Left lobe of liver (tissue), 2 donors: ENCODE measurements around the gene IL11. TPM values are rescaled to one million over a fixed set of nuclear protein-coding genes. Genes with fewer than 3 reads are reported as not detected.

Experiments
- ATAC-seq: fragments of 200-7000 bp; cut with Tn5 transposase; one replicate; pipeline ENCODE4 v1.9.1; 2020; ENCODE audit warnings: mild to moderate bottlenecking, moderate library complexity
- DNase-seq: peaks from one replicate; pipeline ENCODE4 v3.0.0-alpha.2; 2020; ENCODE audit warnings: low spot score
- total RNA-seq: library from RNA; stranded (reverse); gene quantifications from one replicate; pipeline ENCODE4 v1.2.1, GENCODE V29; 2021
- donor health status: DM: no; HTN: no; CAD: no; lungs with moderate emphysema.
- donor health status: DM: no; HTN: yes; CAD: no.

IL11 gene
- total RNA-seq, 1 donor from 2014 or later = not detected

DNA sequence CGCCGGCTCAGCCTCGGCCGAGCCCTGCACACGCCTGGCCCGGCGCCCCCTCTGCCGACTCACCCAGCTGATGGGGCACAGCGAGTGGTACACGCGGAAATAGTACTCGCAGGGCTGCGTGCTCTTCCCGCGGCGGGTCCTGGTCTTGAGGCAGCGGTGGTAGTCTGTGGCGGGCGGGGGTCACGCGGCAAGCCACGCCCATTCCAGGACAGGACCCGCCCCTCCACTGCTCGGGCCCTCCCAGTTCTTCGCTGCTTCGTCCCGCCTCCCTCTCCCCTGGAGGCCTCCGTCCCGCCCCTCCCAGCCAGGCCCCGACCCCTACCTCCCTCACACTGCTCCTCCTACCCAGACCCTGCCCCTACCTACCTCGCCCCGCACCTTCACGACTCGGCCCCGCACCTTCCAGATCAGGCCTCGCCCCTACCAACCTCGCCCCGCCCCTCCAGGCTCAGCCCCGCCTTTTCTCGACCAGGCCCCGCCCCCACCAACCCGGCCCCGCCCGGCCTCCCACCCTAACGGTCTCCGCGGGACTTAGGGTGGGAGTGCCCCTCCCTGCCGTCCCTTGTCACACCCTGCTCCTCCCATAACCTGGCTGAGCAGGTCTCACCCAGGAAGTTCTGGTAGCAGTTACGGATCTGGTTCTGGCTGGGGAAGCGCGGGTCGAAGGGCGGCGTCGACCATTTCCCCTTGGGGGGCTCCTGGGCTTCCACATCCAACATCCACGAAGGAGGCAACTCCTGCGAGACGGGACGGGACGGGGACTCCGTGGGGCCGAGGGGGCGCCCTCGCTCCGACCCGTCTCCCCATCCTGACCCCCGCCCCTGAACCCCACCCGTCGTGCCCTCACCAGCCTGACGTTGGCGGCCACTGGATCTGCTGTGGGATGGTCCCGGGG, 16.2 kb downstream of the IL11 start:
- ATAC-seq = peak; percentile 83
- DNase-seq = no peak

DNA sequence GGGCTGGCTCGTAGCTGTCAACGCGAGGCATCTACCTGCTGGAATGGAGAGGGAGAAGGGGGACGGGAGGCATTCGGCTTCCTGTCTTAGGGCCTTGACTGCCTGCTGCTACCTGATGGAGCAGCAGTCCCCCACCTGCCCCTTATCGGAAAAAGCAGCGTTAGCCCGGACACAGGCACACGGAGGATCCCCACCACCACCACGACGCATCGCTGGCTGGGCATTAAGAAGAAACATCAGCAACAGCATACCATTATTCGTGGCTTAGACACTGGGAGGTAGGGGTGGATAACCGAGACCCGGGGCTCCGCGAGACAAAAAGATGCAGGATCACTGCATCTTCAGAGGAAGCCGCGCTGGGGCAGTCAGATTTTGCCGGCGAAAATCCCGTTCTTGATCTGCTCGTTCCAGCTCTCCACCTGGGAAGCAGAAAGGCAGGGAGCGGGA, 16.9 kb downstream of the IL11 start:
- ATAC-seq (no peak), DNase-seq (no peak)

DNA sequence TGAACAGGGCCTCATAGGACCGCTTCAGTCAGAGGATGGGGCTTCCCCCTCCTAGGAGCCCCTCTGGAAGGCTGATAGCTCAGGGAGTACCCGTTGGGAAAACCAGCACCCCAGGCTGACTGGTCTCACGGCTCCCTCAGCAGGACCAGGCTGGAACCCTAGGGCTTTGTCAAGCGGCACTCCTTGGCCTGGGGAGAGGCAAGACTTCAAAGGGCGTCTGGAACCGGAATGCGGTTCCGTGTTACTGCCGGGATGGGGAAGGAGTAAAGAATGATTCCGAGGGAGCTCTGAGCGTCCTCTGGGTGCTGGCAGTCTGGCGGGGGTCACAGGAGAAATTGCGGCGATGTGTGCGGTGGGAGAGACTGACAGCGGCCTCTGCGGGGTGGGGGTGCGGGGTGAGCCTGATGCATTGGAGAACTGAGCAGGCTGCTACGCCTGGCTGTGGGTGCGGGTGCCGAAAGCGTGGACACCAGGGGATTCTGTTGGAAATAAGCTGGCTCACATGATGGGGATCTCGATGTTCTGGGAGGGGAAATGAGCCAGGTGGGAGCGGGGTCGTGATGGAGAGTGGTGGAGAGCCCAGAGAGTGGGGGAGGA, 17.6 kb downstream of the IL11 start:
- no peak for DNase-seq
- no peak for ATAC-seq

DNA sequence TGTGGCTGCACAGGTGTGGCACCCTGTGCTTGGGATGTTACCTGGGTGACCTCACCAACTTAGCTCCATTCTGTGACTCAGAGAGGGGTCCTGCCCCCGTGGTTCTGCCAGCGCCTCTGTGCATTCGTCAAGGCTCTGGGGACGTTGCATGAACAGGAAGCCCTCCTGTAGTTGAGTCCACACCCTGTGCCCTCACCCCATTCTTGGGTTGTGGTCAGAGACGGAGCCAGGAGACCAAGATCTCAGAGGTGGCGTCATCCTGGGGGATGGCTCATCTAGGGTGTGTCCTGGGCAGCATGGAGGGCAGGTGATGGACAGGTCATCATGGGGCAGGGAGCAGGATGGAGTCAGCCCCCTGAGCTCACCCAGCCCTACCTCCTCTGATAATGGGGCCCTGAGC, 18.2 kb downstream of the IL11 start:
- DNase-seq (no peak), ATAC-seq (no peak)

DNA sequence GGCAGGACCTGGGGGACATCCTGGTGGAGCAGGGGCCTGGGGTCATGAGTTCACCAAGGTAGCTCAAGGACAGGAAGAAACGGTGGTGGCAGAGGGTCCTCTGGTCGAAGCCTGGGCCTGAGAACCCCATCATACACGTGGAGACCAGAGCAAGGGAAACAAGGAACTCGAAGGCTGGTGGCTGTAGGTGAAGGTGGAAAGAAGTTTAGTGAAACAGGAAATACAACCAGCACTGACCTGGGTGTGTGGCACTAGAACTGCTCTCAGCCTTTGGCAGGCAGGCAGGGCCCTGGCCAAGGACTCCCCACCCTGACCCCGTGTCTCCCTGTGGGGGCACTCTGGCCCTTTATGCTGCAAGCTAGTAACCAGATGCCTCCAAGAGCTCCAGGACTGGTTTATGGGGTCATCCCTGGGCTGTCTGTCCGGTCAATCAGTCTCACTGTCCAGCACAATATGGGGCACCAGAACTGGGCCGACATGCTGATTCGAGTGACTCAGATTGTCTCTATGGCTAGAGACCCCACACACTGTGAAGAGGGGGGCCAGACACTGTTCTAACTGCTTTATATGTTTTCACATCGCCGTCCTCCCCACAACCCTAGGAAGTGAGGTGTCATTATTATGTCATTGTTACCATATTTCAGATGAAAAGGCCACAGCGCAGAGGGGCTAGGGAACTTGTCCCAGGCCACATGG, 19.5 kb downstream of the IL11 start:
- DNase-seq (no peak), ATAC-seq (no peak)

DNA sequence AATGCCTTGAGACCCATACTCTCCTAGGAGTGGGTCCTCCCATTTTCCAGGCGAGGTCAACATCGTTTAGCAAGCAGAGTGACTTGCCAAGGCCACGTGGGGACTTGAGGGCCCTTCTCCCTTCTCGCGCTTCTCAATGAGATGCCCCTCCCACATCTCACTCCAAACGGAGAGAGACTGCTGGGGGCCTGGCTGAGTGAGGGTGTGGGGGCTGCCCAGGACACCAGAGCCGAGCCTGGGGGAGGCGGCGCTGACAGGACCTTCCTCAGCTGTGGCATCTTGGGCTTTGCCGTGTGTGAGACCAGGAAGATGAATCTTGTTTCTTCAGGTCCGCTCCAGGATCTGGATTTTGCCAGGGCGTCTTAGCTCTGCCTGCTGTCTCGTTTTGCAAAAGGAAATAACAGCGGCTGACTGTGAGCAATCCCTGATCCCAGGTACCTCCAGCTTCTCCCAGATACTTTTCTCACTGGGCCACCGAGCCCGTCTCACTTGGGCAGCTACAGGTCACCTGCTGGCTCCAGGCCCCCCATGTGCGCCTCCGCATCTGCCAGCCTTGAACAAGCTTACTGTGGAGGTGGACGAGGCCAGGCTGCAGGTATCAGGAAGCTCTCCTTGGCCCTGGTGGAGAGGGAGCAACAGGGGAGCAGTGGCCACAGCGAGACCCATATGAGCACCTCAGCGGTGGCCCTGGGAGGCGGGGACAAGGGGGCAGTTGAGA, 21.8 kb downstream of the IL11 start:
- no peak for ATAC-seq
- DNase-seq = no peak

DNA sequence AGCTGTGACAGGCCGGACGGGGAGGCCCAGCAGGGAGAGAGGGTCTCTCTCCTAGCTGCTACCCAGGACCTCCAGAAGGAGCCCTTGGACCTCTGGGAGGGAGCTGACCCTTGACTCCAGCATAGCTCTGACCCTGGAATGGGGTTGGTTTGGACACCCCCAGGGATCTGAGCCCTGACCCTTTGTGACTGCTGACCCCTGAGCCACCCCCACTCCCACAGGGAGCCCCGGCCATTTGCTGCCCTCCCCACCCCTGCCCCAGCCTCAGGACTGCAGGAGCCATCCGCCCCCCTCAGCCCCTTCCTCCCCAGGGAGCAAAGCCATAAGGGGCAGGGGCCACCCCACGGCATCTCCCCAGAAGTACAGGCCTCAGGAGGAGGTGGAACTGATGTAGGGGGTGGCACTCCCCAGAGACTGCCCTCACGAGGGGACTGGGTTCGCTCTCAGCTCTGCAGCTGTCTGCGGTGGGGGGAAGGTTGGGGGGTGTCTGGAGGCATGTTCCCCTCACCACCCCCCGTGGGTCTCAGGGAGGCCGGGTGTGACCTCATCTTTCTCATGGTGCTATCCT, 22.7 kb downstream of the IL11 start:
- ATAC-seq = no peak
- no peak for DNase-seq

DNA sequence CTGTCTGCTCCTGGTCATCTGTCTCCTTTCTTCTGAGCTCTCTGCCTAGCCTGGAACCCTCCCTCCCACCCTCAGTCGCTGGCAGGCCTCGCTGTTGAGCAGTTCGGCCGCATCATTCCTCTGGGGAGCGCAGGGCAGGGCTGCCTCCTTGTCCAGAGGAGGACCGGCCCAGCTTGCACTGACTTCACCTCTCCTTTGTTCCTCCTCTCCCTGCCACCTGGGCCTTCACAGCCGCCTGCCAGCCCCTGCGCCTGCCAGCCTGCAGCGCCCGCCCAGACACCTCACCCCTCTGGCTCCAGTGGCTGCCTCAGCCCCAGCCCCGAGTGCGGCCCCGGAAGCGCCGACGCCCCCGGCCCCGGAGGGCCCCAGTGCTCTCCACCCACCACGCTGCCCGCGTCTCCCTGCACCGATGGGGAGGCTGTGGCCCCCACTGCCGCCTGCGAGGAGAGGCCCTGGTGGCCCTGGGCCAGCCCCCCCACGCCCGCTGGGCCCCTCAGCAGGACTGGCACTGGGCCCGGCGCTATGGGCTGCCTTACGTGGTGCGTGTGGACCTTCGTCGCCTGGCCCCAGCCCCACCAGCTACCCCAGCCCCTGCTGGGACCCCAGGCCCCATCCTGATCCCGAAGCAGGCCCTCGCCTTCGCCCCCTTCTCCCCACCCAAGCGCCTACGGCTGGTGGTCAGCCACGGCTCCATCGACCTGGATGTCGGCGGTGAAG, 23.4 kb downstream of the IL11 start:
- DNase-seq (no peak), ATAC-seq (no peak)

DNA sequence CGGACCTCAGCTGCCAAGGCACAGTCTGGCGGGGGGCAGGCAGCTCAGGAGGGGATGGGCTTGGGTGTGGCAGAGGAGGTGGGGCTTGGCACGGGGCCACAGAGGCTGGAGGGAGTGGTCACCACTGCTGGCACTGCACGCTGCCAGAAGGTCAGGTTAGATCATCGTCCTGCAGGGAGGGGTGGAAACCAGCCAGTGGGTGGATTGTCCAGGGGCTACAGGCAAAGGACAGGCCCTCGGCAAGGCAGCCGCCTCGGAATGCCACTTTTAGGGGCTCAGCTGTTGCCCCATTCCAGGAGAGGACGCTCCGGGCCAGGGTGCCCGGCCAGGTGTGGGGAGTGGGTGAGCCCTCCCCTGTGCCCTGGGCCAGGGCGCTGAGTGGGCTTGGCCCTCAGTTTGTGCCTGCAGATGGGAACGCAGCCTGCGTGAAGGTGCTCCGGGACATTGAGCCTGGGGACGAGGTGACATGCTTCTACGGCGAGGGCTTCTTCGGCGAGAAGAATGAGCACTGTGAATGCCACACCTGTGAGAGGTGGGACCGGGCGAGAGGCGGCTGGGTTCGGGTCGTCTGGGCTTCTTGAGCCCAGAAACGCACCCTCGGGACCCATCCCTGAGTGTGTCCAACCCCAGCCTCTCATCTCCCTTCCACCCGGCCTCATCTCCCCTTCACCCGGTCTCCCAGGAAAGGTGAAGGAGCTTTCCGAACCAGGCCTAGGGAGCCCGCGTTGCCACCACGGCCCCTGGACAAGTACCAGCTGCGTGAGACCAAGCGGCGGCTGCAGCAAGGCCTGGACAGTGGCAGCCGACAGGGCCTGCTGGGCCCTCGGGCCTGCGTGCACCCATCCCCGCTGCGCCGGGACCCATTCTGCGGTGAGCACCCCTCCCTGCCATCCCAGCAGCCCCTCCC, 24.2 kb downstream of the IL11 start:
- ATAC-seq (peak; percentile 18), DNase-seq (no peak)

DNA sequence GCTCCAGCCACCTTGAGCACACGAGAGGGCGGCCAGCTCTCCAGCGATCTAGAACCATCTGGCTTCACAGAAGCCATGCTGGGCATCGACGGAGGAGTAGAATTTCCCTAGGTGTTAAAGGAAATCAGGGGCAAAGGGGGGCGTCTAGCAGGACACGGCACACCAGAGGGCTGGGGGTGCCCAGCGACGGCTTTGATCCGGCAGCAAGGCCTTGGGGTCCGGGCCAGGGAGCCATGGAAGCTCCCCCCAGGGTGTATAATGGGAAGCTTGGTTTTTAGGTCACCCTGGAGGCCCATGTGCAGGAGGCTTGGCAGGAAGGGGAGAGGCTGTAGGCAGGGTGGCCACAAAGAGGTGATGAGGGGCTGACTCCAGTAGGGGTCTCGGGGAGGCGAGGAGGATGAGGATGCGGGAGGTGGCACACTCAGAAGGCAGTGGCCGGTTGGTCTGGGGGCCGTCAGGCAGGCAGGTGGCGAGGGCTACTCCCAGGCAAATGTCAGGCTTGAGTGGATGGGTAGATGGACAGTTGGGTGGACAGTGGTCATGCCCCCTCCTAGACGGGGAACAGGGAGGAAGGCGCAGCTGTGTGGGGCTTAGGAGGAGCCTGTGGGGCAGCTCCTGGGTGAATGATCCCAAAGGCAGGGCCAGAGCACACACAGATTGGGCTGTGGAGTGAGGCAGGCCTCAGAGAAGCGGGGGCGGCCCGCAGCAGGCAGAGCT, 25.0 kb downstream of the IL11 start:
- ATAC-seq (no peak), DNase-seq (no peak)

DNA sequence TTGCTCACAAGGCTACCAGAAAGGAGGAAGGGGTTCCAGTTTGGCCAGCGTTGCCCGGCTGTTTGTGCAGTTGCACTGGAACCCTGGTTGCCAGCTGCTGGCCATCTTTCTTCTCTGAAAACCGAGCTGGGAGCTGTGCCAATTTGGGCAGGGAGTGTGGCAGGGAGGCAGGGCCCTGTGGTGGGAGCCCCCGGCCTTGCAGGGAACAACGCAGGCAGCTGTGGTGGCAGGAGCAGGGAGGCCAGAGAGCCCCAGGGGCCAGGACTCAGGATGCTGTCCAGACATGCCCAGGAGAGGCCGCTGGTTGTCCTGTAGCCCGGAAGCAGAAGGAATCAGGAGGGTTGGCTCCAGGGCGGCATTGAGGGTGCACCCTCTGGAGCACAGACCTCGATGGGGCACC, 25.8 kb downstream of the IL11 start:
- ATAC-seq = no peak
- DNase-seq = no peak

DNA sequence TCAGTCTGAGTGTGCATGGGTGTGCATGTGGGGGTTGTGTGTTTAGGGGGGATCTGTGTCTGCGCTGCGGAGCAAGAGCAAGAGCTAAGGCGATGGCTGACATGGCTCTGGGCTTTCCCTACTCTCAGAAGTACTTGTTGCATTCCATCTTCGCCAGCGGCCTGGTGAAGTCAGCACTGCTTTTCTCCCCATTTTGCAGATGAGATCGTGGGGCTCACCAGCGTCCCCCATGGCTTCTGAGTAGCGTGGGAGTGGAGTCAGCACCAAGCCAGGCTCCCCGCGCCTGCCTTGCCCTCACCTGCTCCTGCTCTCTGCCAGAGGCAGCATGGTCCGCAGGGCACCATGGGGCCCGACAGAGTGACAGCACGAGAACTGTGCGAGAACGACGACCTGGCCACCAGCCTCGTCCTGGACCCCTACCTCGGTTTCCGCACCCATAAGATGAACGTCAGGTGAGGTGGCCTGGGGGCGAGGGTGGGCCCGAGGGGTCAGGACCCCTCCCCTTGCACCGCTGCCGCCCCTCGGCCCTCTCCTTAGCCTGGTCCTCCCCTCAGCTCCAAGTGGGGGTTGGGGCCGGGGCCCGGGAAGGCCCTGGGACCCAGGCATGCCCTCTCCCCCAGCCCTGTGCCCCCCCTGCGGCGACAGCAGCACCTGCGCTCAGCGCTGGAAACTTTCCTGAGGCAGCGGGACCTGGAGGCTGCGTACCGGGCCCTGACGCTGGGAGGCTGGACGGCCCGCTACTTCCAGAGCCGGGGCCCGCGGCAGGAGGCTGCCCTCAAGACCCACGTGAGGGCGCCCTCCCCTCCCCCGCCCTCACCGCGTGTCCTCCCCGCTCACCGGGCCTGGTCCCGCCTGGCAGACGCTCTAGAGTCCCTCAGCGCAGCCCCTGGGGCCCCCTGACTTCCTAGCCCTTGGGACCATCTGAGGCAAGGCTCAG, 28.4 kb downstream of the IL11 start:
- ATAC-seq = no peak
- DNase-seq = no peak

DNA sequence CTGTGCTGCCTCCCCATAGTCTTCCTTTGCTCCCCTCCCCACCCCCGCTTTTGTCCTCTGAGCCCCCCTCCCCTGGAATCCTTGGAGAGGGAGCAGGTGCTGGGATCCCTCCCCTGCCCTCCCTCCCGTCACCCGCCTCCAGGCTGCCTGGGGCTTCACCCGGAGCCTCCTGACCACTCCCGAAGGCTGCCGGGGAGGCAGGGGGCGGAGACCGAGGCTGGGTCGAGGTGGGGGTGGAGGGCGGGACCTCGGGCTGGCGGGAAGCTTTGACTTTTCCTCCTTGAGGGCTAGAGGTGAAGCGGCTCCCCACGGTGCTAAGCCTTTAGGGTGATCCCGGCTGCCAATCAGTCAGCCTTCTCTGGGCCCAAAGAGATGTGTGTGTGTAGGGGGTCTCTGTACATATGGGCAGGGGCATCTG, 29.1 kb downstream of the IL11 start:
- no peak for DNase-seq
- ATAC-seq = no peak

DNA sequence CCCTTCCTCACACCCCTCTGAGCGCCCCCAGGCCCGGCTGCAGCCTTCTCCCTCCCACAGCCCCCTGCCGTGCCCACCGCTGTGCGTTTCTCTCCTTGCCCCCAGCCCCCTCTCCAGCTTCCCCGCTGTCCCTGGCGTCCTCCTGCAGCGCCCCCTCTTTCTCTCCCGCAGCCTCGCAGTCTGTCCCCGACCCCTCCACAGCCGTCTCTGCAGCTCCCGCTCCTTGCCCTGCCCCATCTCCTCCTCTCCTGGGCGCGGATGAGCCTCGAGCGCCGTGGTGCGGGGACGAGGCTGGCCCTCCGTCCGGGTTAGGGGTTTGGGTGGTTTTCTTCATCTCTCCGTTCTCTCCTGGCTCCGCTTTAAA, 29.5 kb downstream of the IL11 start:
- DNase-seq (no peak), ATAC-seq (no peak)

DNA sequence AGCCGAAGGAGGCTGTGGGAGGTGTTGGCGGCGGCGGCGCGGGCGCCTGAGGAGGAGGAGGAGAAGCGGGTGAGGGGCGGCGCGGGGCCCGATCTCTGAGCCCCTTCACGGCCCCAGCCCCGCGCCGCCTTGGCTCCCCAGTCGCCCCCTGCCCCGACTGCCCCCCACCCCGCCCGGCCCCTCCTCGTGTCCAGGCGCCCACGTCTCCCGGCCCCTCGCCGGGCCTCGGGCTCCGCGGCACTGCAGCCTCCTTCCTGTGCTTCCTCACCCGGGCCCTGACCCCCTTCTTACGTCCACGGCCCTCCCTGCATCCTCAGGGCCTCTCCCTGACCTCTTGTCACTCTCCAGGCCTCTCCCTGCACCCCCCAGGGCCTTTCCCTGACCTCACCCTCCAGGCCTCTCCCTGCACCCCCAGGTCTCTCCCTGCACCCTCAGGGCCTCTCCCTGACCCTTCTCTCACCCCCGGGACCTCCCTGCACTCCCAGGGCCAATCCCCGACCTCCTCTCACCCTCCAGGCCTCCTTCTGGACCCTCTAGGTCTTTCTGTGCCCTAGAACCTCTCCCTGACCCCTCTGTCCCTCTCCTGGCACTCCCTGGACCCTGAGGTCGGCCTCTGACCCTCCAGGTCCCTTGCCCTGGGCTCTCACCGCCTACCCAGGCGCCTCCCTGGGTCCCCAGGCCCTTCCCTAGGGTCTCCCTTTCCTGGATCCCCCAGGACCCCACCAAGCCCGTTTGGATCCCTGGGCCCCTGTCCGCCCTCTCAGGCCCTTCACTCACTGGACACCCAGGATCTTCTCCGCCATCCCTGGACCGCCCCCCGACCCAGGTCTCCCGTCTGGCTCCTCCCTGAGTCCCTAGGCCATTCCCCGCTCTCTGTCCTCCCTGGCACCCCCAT, 30.1 kb downstream of the IL11 start:
- peak; percentile 58 for DNase-seq
- no peak for ATAC-seq

DNA sequence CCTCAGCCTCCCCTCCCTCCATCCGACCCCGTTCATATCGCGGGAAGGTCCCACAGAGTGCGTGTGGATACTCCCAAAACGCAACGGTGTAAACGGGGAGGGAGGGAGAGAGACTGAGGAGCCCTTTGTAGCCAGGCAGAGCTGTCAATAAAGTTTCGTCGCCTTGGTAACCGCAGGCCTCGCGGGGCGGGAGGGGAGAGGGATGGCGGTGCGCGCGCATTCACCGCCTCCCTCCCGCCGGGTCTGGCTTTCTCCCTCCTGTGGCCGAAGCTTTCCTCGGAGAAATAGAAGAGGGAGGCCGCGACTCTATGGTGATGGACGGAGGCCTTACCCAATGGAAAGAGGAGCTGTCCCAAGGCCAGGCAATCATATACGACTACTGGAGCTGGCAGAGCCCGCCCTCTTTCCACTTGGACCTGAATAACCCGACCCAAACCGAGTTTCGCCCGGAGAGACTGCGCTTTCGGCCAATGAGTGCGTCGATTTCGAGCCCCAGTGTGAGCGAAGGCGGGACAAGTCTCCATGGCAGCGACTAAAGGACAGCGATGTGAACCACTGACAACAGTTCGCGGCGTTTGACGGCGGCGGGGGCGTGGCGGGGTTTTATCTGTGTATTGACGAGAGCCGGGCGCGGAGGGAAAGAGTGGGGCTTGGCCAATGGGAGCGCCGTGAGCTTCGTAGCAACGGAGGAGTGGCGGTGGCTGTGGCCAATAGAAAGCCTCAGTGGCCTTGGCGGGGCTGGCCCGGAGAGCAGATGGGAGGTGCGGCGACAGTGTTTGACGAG, 31.0 kb downstream of the IL11 start, which contains the start of gene KMT5C:
TSS of gene KMT5C (plus strand) at position 772 of the 784 bp plus-strand sequence. CDS start 2,061 bp downstream, outside the sequence.
- DNase-seq (peak; percentile 100), ATAC-seq (peak; percentile 86)
